GM19452 (cell line): ENCODE results near the gene TREML4.
"Not testable (repeated sequence)": the region's sequence is repeated elsewhere in the genome, so short reads cannot be mapped to it uniquely, and the experiment has no call there.

ENCODE experiments used
- ATAC-seq: cut with Tn5 transposase; IDR thresholded peaks from one replicate; pipeline ENCODE4 v1.9.1; 2021; ENCODE audit not compliant: unreplicated experiment

The TREML4 gene, protein sequence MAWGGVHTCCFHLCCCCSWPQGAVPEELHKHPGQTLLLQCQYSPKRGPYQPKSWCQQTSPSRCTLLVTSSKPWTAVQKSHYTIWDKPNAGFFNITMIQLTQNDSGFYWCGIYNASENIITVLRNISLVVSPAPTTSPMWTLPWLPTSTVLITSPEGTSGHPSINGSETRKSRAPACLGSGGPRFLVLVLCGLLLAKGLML

DNA sequence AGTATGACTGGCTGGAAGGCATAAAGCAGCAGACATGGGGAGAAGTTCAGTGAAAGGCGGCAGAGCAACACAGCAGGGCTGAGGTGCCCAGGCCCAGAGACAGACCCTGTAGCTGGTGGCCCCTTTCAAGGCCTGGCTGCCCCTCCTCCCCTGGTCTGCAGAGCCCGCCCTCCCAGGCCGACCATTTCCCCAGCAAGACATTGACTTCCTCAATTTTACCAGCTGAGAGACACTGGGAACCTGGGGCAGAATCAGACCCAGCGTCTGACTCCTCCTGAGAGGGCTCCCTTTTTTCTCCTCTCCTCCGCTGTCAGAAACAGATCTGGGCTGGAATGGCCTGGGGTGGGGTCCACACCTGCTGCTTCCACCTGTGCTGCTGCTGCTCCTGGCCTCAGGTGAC, at the start of gene TREML4:
Gene TREML4 (plus strand): TSS at position 254 of the 400 bp plus-strand sequence. CDS start 79 bp downstream, at position 333.
- no peak for ATAC-seq

- no peak for ATAC-seq
Measured at GRCh38 chr6:41179163-41179562, 49.0 kb upstream of the TREML4 start.

GRCh38 chr6:41181566-41181965, 46.6 kb upstream of the TREML4 start:
- no peak for ATAC-seq

- ATAC-seq: no peak
Measured at GRCh38 chr6:41182069-41183034, 45.8 kb upstream of the TREML4 start.

GRCh38 chr6:41184761-41185160, 43.4 kb upstream of the TREML4 start:
- no peak for ATAC-seq

DNA sequence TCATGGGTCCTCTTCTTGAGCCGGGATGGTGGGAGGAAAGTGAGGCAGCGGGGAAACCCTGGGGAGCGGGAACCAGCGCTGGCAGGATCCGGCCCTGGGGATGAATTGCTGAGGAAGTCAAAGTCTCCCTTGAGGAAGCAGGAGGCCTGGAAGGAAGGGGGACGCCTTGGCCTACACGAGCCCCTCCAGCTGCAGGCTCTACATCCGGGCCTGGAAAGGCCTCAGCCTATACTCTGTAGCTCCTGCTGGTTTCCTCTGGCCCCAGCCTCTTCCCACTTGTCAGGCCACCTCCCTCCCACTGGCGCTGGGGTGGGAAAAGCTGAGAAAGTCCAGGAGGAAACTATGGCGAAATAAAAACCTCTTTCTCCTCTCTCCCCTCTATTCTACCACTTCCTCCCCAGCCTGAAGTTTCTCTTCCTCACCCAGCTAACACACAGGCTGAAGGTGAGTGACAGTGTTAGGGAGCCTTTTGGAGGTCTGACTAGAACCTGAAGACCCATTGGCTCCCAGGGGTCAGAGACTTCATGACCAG, 42.1 kb upstream of the TREML4 start:
- no peak for ATAC-seq

DNA sequence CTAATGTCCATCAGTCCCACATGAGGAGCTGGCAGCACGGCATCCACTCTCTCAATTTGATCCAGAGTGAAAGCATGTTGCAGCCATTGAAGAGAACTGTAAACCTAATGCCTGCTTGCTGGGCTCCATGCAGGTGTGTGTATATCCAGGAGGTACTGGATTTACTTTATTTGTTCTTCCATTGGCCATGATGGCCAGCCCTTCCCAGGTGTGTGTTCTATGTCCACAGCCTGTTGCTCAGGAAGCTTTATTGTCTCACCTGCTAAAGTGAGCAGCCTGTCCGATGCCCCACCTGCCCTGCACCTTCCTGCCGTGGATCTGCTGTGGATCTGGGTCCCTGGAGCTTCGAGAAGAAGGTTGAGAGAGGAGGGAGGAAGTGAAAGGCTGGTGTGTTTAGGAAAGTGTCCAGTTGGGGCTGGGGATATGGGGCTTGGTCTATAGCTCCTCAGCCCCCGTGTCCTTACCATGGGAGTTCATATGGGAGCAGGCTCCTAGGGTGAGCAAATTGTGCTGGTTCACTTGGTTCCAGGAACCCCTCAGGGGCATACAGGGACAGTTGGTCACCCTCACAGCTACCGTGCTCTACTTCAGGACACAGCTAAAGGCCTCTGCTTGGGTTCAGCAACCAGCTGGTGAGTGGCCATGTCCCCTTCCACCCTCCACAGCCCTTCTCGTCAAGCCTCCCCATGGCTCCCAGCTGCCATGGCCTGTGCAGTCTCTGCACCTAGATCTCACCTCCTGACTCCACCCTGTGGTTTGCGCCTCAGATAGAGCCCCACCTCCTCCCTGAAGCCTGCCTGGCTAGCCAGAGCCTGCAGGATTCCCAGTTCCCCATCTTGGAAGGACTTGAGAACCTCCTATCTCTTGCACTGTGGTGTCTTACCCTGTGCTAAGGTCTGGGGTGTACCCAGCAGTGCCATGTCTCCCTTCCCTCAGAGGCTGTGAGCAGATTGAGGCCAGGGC, 39.9 kb upstream of the TREML4 start:
- no peak for ATAC-seq

- ATAC-seq: not testable (repeated sequence)
Measured at GRCh38 chr6:41189046-41189445, 39.1 kb upstream of the TREML4 start.

DNA sequence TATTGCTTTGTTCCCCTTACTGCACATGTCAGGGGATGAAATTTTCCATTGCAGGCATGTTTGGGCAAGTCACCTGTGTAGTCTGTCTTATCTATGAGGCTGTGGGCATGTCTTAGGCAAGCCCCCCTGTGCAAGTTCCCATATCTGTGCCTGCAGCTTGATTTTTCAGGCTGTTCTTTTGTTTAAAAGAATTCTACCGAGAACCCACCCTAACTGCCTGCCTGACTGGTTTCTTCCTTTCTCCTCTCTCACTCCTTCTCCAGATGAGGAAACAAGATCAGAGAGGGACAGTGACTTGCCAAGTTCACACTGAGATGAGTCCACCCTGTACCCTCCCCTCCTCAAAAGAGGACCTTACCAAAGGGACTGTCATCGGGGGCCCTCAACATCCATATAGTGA, 38.2 kb upstream of the TREML4 start:
- ATAC-seq: no peak

DNA sequence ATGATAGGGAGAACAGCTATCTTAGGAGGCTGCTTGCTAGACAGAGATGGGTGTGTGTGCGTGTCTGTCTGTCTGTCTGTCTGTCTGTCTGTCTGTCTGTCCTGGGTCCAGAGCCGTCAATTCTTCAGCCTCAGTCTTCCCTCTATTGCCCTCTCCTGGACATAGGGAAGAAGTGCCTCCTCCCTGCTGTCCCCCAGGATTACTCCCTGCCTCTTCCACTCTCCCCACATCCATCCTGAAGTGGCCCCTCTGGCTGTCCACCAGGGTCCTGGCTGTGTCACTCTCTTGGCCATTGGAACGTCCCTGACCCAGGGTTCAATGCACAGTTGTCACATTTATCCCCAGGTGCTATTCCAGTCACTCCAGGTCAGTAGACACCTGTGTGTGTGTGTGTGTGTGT, 37.4 kb upstream of the TREML4 start:
- ATAC-seq: no peak

DNA sequence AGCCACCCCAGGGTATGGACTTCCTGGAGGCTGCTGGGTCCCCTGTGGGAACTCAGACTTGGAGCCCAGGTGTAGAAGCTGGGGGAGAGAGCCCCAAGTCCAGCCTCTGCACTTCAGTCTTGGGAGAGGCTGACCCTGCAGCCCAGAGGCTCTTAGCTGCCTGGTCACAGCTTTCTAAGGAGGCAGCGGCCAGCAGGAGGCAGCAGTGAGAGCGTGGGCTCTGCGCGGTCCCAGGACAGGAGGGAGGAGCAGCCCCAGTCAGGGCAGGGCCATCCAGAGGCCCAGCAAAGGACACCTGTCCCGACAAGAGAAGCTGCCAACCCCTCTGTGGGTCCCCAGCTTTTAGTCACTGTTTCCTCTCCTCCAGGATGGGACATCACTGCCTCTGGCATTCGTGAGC, 36.6 kb upstream of the TREML4 start:
- ATAC-seq: no peak

GRCh38 chr6:41193171-41193734, 34.9 kb upstream of the TREML4 start:
- no peak for ATAC-seq

DNA sequence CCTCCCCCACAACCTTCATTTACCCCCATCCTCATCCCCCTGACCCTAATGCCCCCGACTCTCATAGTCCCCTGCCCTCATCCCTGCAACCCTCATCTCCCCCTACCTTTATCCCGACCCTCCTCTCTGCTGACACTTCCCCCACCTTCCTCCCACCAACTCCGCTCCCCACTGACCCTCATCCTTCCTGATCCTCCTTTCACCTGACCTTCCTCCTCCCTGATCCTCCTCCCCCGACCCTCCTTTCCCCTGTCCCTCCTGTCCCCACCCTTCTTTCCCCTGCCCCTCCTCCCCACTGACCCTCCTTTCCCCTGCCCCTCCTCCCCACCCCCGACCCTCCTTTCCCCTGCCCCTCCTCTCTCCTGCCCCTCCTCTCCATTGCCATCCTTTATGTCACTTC, 34.3 kb upstream of the TREML4 start:
- no peak for ATAC-seq

- ATAC-seq: no peak
Measured at GRCh38 chr6:41194386-41194785, 33.8 kb upstream of the TREML4 start.

GRCh38 chr6:41197234-41197633, 30.9 kb upstream of the TREML4 start:
- ATAC-seq: no peak

- ATAC-seq: no peak
Measured at GRCh38 chr6:41199552-41200246, 28.4 kb upstream of the TREML4 start.

DNA sequence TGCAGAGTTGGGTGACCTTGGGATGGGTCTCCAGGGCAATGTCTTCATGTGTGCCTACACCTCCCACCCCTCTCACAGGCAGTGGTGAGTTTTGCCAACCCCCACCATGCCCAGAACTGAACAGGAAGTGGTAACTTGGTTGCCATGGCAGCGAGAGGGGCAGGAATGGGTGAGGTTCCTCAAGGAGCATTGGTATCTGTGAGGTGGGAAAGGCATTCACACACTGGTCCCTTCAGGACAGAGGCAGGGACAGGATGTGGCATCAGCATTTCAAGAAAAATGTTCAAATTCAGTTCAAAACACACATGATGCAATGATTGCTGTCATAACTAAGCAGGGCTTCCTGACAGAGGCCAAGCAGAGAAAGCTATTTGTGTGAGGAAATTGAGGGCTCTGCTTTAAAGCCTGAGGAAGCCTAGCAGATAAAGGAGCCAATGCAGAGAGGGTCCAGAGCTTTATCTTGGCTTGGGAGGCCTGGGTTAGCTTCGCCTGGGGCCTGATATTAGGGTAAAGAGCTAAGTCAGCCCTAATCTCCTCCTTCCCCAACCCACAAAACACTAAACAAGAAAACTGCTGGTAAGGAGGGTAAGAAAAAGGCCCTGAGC, 27.8 kb upstream of the TREML4 start:
- ATAC-seq: no peak

DNA sequence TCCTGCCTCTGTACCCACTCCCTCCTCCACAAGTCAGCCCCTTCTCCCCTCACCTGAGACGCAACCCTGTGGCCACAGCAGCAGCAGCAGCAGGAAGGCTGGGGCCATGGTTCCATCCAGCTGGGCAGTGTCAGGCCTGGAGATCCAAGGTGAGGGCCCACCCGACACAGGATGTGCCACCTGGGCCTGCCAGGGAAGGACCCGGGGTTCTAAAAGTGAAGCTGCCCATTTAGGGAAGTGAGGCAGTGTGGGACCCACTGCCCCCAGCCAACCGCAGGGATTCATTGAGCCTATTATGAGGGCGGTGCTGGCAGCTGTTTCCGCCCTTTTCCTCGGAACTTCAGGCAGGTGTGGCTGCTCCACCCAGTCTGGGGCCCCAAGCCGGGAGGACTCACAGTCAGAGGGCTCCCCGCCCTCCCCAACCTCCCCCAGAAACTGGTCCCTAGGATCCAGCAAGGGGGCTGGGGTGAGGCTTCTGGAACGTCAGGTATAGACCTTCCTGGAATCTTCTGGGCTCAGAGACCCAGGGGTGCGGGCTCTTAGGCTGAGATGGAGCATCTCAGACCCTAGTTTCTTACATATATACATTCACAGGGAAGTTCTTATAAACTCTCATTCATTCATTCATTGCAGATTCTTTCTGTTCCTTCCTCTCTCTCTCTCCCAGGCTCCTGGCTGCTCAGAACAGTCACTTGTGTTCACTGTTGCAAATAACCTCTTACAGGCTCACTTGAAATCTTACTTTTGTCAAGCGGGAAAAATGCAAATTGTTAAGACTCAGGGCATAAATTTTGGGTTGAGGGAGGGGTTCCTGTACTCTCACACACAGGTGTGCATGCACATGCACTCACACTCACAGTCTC, 27.0 kb upstream of the TREML4 start, which contains the start of gene TREML2:
Gene TREML2 (minus strand): TSS at position 249 of the 863 bp plus-strand sequence. CDS start 141 bp downstream, at position 108.
- no peak for ATAC-seq
